SH-SY5Y (cell line): ENCODE data around the gene TMCC3.

Experiments
- GATA2 ChIP-seq: IDR thresholded peaks from 2 replicates; pipeline ENCODE4 v1.6.1; 2011; ENCODE audit warnings: mild to moderate bottlenecking, low read depth, low read length
- GATA3 ChIP-seq: IDR thresholded peaks from 2 replicates; pipeline ENCODE4 v1.6.1; 2011; ENCODE audit warnings: low read depth, mild to moderate bottlenecking, low read length, moderate library complexity

TMCC3 gene

DNA sequence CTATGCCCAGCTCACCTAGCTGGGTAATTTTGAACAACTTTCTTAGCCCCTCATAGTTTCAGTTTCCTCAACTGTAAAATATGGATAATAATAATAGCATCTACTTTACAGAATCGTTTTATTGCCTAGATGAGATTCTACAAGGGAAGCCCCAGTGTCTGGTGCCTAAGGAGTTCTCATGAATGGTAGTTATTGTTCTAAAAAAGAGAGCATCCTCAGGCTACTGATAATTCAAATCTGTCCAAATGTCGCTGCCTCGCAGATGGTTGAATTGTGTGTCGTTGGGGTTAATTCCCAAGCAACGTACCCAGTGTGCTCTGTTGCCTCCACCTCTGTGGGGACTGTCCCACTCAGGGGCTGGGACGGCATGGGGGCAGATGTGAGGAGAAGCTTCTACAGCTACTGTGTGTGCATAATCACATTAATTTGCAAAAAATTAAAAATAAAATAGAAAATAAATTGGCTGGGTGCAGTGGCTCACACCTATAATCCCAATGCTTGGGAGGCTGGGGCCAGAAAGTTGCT, 119.1 kb downstream of the TMCC3 start:
- no peak for TF ChIP-seq GATA2
- no peak for TF ChIP-seq GATA3

DNA sequence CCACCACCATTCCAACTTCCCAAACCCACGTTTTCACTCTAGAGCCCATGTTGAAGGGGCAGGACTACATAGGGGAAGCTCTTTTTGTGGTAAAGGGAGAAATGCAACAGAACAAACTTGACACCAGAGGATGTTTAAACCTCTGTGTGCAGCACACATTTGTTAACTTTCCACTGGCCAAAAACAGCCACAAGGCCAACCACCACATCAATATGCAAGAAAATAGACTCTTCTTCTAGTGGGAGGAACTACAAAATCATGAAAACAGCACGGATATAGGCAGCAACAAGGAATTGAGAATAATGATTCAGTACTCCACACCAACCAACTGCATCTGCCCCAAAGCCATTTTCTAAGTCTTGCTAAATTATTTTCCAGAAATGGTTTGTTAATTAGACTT, 124.4 kb downstream of the TMCC3 start:
- TF ChIP-seq GATA2 = no peak
- TF ChIP-seq GATA3 = no peak
